Loucy (cell line): ENCODE results near the gene SCD5.

Experiments used
- H2AFZ ChIP-seq: fragments of 200-600 bp; sonication (generic); 2 replicates; pipeline ENCODE4 v1.6.0; 2016; ENCODE audit warnings: antibody characterized with exemption, mild to moderate bottlenecking, low read length, moderate library complexity
- H3F3A ChIP-seq: fragments of 200-600 bp; 2 replicates; pipeline ENCODE4 v1.6.0; 2016; ENCODE audit warnings: antibody characterized with exemption, low read depth, mild to moderate bottlenecking
- H3K27me3 ChIP-seq: fragments of 200-600 bp; sonication (generic); 2 replicates; pipeline ENCODE4 v1.6.1; 2014; ENCODE audit warnings: low read length, mild to moderate bottlenecking; ENCODE audit not compliant: insufficient read depth, poor library complexity, severe bottlenecking
- H3K36me3 ChIP-seq: fragments of 200-600 bp; sonication (generic); 2 replicates; pipeline ENCODE4 v1.6.1; 2016; ENCODE audit warnings: low read length; ENCODE audit not compliant: insufficient read depth
- H3K4me1 ChIP-seq: fragments of 200-600 bp; sonication (generic); 2 replicates; pipeline ENCODE4 v1.5.1; 2014; ENCODE audit warnings: low read length, mild to moderate bottlenecking; ENCODE audit not compliant: insufficient read depth, poor library complexity, severe bottlenecking
- H3K4me2 ChIP-seq: fragments of 200-600 bp; sonication (generic); 2 replicates; pipeline ENCODE4 v1.6.0; 2014; ENCODE audit warnings: antibody characterized with exemption, low read length, low read depth, mild to moderate bottlenecking; ENCODE audit not compliant: poor library complexity, severe bottlenecking
- H3K4me3 ChIP-seq: fragments of 200-600 bp; sonication (generic); 2 replicates; pipeline ENCODE4 v1.5.1; 2014; ENCODE audit warnings: low read length, mild to moderate bottlenecking, mixed read lengths; ENCODE audit not compliant: poor library complexity, severe bottlenecking
- H3K79me2 ChIP-seq: fragments of 200-600 bp; sonication (generic); 2 replicates; pipeline ENCODE4 v1.6.1; 2014; ENCODE audit warnings: low read length; ENCODE audit not compliant: insufficient read depth
- H3K9ac ChIP-seq: fragments of 200-600 bp; sonication (generic); 2 replicates; pipeline ENCODE4 v1.6.0; 2014; ENCODE audit warnings: mild to moderate bottlenecking, low read depth, low read length, moderate library complexity; ENCODE audit not compliant: poor library complexity, severe bottlenecking
- H3K9me2 ChIP-seq: fragments of 200-600 bp; sonication (generic); replicated peaks from 2 replicates; pipeline ENCODE4 v1.6.1; 2016; ENCODE audit warnings: low read depth, low read length, mixed read lengths
- H3K9me3 ChIP-seq: fragments of 200-600 bp; sonication (generic); 2 replicates; pipeline ENCODE4 v1.6.1; 2014; ENCODE audit warnings: mild to moderate bottlenecking, antibody characterized with exemption, low read length, low read depth; ENCODE audit not compliant: insufficient read depth
- H4K20me1 ChIP-seq: fragments of 200-600 bp; sonication (generic); 2 replicates; pipeline ENCODE4 v1.6.0; 2014; ENCODE audit warnings: antibody characterized with exemption, low read length, mild to moderate bottlenecking; ENCODE audit not compliant: insufficient read depth, poor library complexity, severe bottlenecking
- EZH2phosphoT487 ChIP-seq: fragments of 200-600 bp; IDR thresholded peaks from 2 replicates; pipeline ENCODE4 v1.6.1; 2018; ENCODE audit warnings: antibody characterized with exemption, mild to moderate bottlenecking, moderate library complexity, borderline replicate concordance
- TF ChIP-seq, protein P1 (sequence below): fragments of 200-600 bp; sonication (generic); conservative IDR thresholded peaks from 2 replicates; pipeline ENCODE4 v1.5.1; 2014; ENCODE audit warnings: mild to moderate bottlenecking, antibody characterized with exemption, low read length

The SCD5 gene

DNA sequence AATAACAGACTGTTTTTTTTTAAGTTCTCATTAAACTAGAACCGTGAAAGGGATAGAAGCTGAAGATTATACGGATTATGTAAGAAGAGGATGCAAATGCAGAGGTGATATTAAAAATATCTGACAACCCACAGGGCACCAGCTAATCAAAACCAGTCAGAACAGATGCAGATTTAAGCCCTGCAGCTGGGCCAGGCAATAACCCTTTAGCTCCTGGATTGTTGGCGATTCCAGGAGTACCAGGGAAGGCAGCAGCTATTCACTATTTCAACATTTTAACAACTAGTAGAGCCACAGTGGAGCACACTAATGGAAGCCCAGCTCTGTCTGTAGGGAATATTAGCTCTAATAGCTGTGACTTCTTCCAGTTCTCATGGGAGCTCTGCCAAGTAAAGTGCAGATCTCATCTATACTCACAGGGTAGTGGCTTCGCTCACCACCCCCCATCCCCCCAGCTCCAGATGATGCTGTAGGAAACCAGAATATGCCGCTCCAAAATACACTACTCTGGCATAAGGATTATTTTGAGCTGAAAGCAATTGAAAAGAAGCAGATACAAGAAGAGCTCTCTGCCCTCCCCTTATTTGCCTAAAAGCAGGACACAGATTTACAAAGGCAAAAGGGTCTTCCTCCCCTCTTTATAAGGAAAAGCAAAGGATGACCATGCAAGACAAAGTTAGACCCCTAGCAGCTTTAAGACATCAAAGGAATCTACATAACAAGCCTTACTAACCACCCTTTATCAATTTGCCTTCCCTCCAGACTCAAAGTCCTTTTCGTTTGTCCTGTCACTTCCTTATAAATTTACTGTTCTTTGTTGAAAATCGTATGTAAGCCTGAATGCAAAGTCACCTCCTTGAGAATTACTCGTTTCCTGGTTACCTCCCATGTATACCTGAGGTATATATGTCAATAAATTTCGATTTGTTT is 13.7 kb downstream of the SCD5 start:
- Histone ChIP-seq H3K27me3 (no peaks in the 10 kb centered on the region), H4K20me1 (no peaks in the 10 kb centered on the region), H3K9ac (no peak overlapping the region), H3K4me3 (peak overlapping the region; percentile 32), H3K9me3 (no peaks in the 10 kb centered on the region), H2AFZ (no peak overlapping the region), H3F3A (peaks cover 6% of the 10 kb centered on the region), H3K4me1 (peaks cover 43% of the 10 kb centered on the region), H3K9me2 (no peaks in the 10 kb centered on the region), H3K4me2 (peak overlapping the region; percentile 34), H3K79me2 (peaks cover 71% of the 10 kb centered on the region), H3K36me3 (no peaks in the 10 kb centered on the region)
- no peak for TF ChIP-seq EZH2phosphoT487
- TF ChIP-seq, protein P1, sequence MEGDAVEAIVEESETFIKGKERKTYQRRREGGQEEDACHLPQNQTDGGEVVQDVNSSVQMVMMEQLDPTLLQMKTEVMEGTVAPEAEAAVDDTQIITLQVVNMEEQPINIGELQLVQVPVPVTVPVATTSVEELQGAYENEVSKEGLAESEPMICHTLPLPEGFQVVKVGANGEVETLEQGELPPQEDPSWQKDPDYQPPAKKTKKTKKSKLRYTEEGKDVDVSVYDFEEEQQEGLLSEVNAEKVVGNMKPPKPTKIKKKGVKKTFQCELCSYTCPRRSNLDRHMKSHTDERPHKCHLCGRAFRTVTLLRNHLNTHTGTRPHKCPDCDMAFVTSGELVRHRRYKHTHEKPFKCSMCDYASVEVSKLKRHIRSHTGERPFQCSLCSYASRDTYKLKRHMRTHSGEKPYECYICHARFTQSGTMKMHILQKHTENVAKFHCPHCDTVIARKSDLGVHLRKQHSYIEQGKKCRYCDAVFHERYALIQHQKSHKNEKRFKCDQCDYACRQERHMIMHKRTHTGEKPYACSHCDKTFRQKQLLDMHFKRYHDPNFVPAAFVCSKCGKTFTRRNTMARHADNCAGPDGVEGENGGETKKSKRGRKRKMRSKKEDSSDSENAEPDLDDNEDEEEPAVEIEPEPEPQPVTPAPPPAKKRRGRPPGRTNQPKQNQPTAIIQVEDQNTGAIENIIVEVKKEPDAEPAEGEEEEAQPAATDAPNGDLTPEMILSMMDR = no peak

DNA sequence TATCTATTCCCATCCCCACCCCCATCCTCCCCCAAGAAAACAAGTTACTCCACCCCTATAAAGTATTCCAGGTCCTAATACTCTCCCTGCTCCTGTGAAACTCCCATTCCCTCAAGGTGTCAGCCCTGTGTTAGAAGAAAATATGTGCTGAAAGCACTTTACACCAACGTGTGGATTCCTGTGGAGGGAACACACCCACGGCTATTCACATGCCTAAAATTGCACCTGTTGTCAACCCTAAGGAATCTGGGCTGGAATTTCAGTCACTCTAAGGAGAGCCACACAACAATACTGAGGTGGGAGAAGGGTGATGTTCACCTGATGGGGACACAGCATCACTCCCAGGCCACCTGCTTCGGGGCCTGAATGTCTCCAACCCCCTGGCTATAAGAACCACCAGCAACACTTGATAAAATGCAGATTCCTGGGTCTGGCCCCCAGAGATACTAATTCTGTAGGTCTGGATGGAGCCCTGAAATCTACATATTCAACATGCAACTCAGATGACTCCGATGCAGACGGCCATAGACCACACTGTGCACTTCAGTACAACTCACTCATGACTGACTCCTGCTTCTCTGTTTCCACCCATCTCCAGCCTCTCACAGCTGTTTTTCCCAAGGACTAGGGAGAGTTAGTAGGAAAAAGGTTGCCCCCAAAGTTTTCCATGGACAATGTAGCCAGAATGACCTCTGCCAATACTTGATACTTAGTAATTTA is 15.8 kb downstream of the SCD5 start:
- Histone ChIP-seq H3K9ac (no peak overlapping the region), H2AFZ (no peak overlapping the region), H3K27me3 (no peaks in the 10 kb centered on the region), H3F3A (peaks cover 6% of the 10 kb centered on the region), H3K9me2 (no peaks in the 10 kb centered on the region), H3K4me2 (no peak overlapping the region), H3K9me3 (no peaks in the 10 kb centered on the region), H3K4me3 (no peak overlapping the region), H3K36me3 (no peaks in the 10 kb centered on the region), H3K79me2 (peaks cover 66% of the 10 kb centered on the region), H4K20me1 (no peaks in the 10 kb centered on the region), H3K4me1 (peaks cover 53% of the 10 kb centered on the region)
- TF ChIP-seq, protein P1 = no peak
- TF ChIP-seq EZH2phosphoT487 = no peak

DNA sequence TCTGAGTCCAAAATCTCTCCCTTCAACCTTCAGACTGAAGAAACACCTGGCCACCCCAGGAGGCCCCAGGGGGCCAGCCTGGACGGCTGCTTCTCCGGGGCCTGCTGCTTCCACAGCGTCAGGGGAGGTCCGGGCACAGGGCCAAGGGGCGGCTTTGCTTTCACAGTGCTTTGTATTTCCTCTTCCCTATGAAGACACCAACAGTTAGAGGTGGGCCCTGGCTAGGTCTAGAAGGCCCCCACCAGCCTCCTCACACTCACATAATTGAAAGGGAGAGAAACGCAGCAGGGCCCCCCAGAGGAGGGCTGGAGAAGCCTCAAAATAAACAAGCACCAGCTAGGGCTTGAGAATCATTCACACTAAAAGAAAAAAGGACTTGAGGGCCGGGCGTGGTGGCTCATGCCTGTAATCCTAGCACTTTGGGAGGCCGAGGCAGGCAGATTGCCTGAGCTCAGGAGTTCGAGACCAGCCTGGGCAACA is 17.8 kb downstream of the SCD5 start:
- H3K36me3 ChIP-seq = no peaks in the 10 kb centered on the region
- no peaks in the 10 kb centered on the region for H3K27me3 ChIP-seq
- no peak for TF ChIP-seq EZH2phosphoT487
- TF ChIP-seq, protein P1 = peak; percentile 53
- H3K4me2 ChIP-seq = peak overlapping the region; percentile 64
- peaks cover 6% of the 10 kb centered on the region for H3F3A ChIP-seq
- no peaks in the 10 kb centered on the region for H3K9me3 ChIP-seq
- peaks cover 62% of the 10 kb centered on the region for H3K79me2 ChIP-seq
- no peaks in the 10 kb centered on the region for H3K9me2 ChIP-seq
- H3K4me3 ChIP-seq = peak overlapping the region; percentile 19
- no peaks in the 10 kb centered on the region for H4K20me1 ChIP-seq
- H2AFZ ChIP-seq = no peak overlapping the region
- peaks cover 50% of the 10 kb centered on the region for H3K4me1 ChIP-seq
- peak overlapping the region; percentile 58 for H3K9ac ChIP-seq
